H54 (cell line): Measurements from ENCODE around the gene ZFYVE19.

ENCODE experiments used
- DNase-seq: peaks from one replicate; pipeline ENCODE4 v3.0.0; 2011; ENCODE audit warnings: low spot score, mixed read lengths; ENCODE audit not compliant: insufficient read length
- FAIRE-seq: peaks from 3 replicates; lab custom pipeline; 2011; peaks lifted over from hg19 to GRCh38; lab: Jason Lieb, UNC
- POLR2A ChIP-seq: IDR thresholded peaks from 2 replicates; pipeline ENCODE4 v1.6.1; 2011; ENCODE audit warnings: low read depth, mild to moderate bottlenecking, low read length

The ZFYVE19 gene

GRCh38 chr15:40815042-40815698 lies 8.3 kb downstream of the ZFYVE19 start:
- DNase-seq (no peak), FAIRE-seq (no peak)
- no peak for TF ChIP-seq POLR2A

- TF ChIP-seq POLR2A = no peak
- FAIRE-seq (no peak), DNase-seq (no peak)
Observed at GRCh38 chr15:40819048-40819447, 12.2 kb downstream of the ZFYVE19 start.

GRCh38 chr15:40821195-40821594 lies 14.3 kb downstream of the ZFYVE19 start:
- DNase-seq (no peak), FAIRE-seq (no peak)
- TF ChIP-seq POLR2A = no peak

GRCh38 chr15:40823572-40824343 lies 16.9 kb downstream of the ZFYVE19 start:
- DNase-seq = no peak
- no peak for FAIRE-seq
- no peak for TF ChIP-seq POLR2A

GRCh38 chr15:40825661-40826422 lies 19.0 kb downstream of the ZFYVE19 start:
- DNase-seq (no peak), FAIRE-seq (no peak)
- no peak for TF ChIP-seq POLR2A

GRCh38 chr15:40826423-40827075 lies 19.7 kb downstream of the ZFYVE19 start:
- no peak for FAIRE-seq
- no peak for DNase-seq
- TF ChIP-seq POLR2A = no peak

- FAIRE-seq = no peak
- no peak for TF ChIP-seq POLR2A
- DNase-seq = no peak
Observed at GRCh38 chr15:40828447-40829036, 21.7 kb downstream of the ZFYVE19 start, which contains the start of gene PPP1R14D. Gene PPP1R14D (minus strand): TSS chr15:40828708. CDS start chr15:40828641, 67 bp downstream.

- TF ChIP-seq POLR2A = no peak
- FAIRE-seq (no peak), DNase-seq (no peak)
Observed at GRCh38 chr15:40829115-40829514, 22.2 kb downstream of the ZFYVE19 start.

GRCh38 chr15:40830884-40831283 lies 24.0 kb downstream of the ZFYVE19 start:
- TF ChIP-seq POLR2A = no peak
- DNase-seq (no peak), FAIRE-seq (no peak)

- TF ChIP-seq POLR2A = no peak
- FAIRE-seq = no peak
- DNase-seq = no peak
Observed at GRCh38 chr15:40831861-40832260, 25.0 kb downstream of the ZFYVE19 start.

GRCh38 chr15:40832903-40833302 lies 26.0 kb downstream of the ZFYVE19 start:
- no peak for FAIRE-seq
- no peak for TF ChIP-seq POLR2A
- no peak for DNase-seq

- no peak for TF ChIP-seq POLR2A
- no peak for DNase-seq
- no peak for FAIRE-seq
Observed at GRCh38 chr15:40836020-40836419, 29.1 kb downstream of the ZFYVE19 start.

GRCh38 chr15:40838756-40839155 lies 31.9 kb downstream of the ZFYVE19 start:
- no peak for TF ChIP-seq POLR2A
- FAIRE-seq (no peak), DNase-seq (no peak)
